Measurements from ENCODE around the gene CSKMT.
"Not testable (repeated sequence)": the region's sequence is repeated elsewhere in the genome, so short reads cannot be mapped to it uniquely, and the experiment has no call there.

Gene CSKMT

GRCh38 chr11:62673196-62673525 is 8.0 kb downstream of the CSKMT start:
- H3K36me3 ChIP-seq (ENCODE audit: control insufficient read depth in 1 of 2, insufficient read depth in 2 of 2, low read length in 2 of 2) = peaks cover 14% of the 10 kb centered on the region in 2 donors
- no peaks in the 10 kb centered on the region for H3K9me3 ChIP-seq (ENCODE audit: control insufficient read depth in 1 of 2, low read length in 2 of 2)
- peak overlapping the region in 1 of 2 donors; percentile 26 for H3K9ac ChIP-seq (ENCODE audit: low read depth in 1 of 2, low read length in 2 of 2)
- peaks cover 37 to 51% of the 10 kb centered on the region in 2 donors for H3K4me1 ChIP-seq (ENCODE audit: control insufficient read depth in 1 of 2, insufficient read depth in 2 of 2, low read length in 2 of 2)
- no peak overlapping the region for H3K27ac ChIP-seq (ENCODE audit: low read depth, low read length)
- peak overlapping the region; percentile 45 to 99 for H3K4me3 ChIP-seq (ENCODE audit: low read depth in 1 of 2, low read length in 2 of 2)
- no peaks in the 10 kb centered on the region for H3K27me3 ChIP-seq (ENCODE audit: control insufficient read depth in 1 of 2, insufficient read depth in 2 of 2, low read length in 2 of 2)

GRCh38 chr11:62675415-62675814 is 10.3 kb downstream of the CSKMT start:
- H3K27ac ChIP-seq (ENCODE audit: low read depth, low read length); H3K9ac ChIP-seq (ENCODE audit: low read depth in 1 of 2, low read length in 2 of 2); H3K9me3 ChIP-seq (ENCODE audit: control insufficient read depth in 1 of 2, low read length in 2 of 2); H3K27me3 ChIP-seq (ENCODE audit: control insufficient read depth in 1 of 2, insufficient read depth in 2 of 2, low read length in 2 of 2); H3K4me3 ChIP-seq (ENCODE audit: low read depth in 1 of 2, low read length in 2 of 2): not testable (repeated sequence)
- Histone ChIP-seq H3K36me3 (ENCODE audit: control insufficient read depth in 1 of 2, insufficient read depth in 2 of 2, low read length in 2 of 2) (peaks cover 14% of the 10 kb centered on the region in 2 donors), H3K4me1 (ENCODE audit: control insufficient read depth in 1 of 2, insufficient read depth in 2 of 2, low read length in 2 of 2) (peaks cover 29 to 46% of the 10 kb centered on the region in 2 donors)

DNA sequence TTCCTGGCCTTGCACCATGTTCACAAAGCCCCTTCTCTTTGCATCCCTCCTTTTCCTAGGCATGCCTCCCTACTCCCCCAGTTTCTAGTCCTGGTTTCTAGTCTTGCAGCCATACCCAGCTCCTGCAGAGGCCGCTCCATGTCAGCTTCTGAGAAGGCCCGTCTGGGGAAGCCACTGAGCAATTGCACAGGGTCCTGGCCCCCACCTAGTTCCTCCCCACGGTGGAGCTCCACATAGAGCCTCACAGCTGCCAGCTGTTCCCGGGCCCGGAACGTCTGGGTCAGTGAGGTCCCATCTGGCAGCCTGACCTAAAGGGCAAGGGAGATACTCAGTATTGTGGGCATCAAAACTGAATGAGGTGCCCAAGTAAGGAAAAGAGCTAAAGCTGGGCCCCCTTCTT is 11.6 kb downstream of the CSKMT start:
- H3K9me3 ChIP-seq (ENCODE audit: control insufficient read depth in 1 of 2, low read length in 2 of 2) = no peaks in the 10 kb centered on the region
- peak overlapping the region in 1 of 2 donors; percentile 9 for H3K9ac ChIP-seq (ENCODE audit: low read depth in 1 of 2, low read length in 2 of 2)
- H3K36me3 ChIP-seq (ENCODE audit: control insufficient read depth in 1 of 2, insufficient read depth in 2 of 2, low read length in 2 of 2) = peaks cover 14% of the 10 kb centered on the region in 2 donors
- H3K4me1 ChIP-seq (ENCODE audit: control insufficient read depth in 1 of 2, insufficient read depth in 2 of 2, low read length in 2 of 2) = peaks cover 29 to 37% of the 10 kb centered on the region in 2 donors
- H3K27ac ChIP-seq (ENCODE audit: low read depth, low read length) = no peak overlapping the region
- H3K4me3 ChIP-seq (ENCODE audit: low read depth in 1 of 2, low read length in 2 of 2) = no peak overlapping the region
- no peaks in the 10 kb centered on the region for H3K27me3 ChIP-seq (ENCODE audit: control insufficient read depth in 1 of 2, insufficient read depth in 2 of 2, low read length in 2 of 2)

DNA sequence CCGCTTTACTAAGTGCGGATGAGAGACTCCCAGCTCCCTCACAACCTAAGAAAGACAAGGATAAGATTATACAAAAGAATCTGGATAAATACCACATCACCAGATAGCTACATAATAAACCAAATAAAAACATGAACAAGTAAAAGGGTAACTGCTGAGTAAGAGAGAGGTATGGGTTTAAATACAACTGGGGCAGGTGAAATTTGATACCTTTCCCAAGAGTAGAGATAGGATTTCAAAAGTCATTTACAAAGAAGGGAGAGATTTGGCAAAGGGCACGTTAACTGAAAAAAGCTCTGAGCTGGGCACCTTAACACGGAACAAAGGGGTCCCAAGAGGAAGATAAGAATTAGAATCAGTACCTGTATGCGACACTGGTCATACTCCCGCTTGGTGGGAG is 12.0 kb downstream of the CSKMT start:
- Histone ChIP-seq H3K36me3 (ENCODE audit: control insufficient read depth in 1 of 2, insufficient read depth in 2 of 2, low read length in 2 of 2) (peaks cover 14% of the 10 kb centered on the region in 2 donors), H3K9ac (ENCODE audit: low read depth in 1 of 2, low read length in 2 of 2) (no peak overlapping the region)

GRCh38 chr11:62677714-62678113 is 12.6 kb downstream of the CSKMT start:
- H3K4me1 ChIP-seq (ENCODE audit: control insufficient read depth in 1 of 2, insufficient read depth in 2 of 2, low read length in 2 of 2) = peaks cover 25 to 27% of the 10 kb centered on the region in 2 donors
- peak overlapping the region; percentile 97 to 99 for H3K4me3 ChIP-seq (ENCODE audit: low read depth in 1 of 2, low read length in 2 of 2)
- peak overlapping the region; percentile 90 to 94 for H3K9ac ChIP-seq (ENCODE audit: low read depth in 1 of 2, low read length in 2 of 2)
- H3K27ac ChIP-seq (ENCODE audit: low read depth, low read length) = no peak overlapping the region
- no peaks in the 10 kb centered on the region for H3K9me3 ChIP-seq (ENCODE audit: control insufficient read depth in 1 of 2, low read length in 2 of 2)
- no peaks in the 10 kb centered on the region for H3K27me3 ChIP-seq (ENCODE audit: control insufficient read depth in 1 of 2, insufficient read depth in 2 of 2, low read length in 2 of 2)
- H3K36me3 ChIP-seq (ENCODE audit: control insufficient read depth in 1 of 2, insufficient read depth in 2 of 2, low read length in 2 of 2) = peaks cover 14% of the 10 kb centered on the region in 2 donors

More for the DNA sequence above, 12.0 kb downstream of the CSKMT start:
- Histone ChIP-seq H3K4me1 (ENCODE audit: control insufficient read depth in 1 of 2, insufficient read depth in 2 of 2, low read length in 2 of 2) (peaks cover 29 to 32% of the 10 kb centered on the region in 2 donors), H3K9me3 (ENCODE audit: control insufficient read depth in 1 of 2, low read length in 2 of 2) (no peaks in the 10 kb centered on the region), H3K4me3 (ENCODE audit: low read depth in 1 of 2, low read length in 2 of 2) (no peak overlapping the region), H3K27ac (ENCODE audit: low read depth, low read length) (no peak overlapping the region), H3K27me3 (ENCODE audit: control insufficient read depth in 1 of 2, insufficient read depth in 2 of 2, low read length in 2 of 2) (no peaks in the 10 kb centered on the region)

GRCh38 chr11:62678433-62678769 is 13.3 kb downstream of the CSKMT start:
- Histone ChIP-seq H3K27me3 (ENCODE audit: control insufficient read depth in 1 of 2, insufficient read depth in 2 of 2, low read length in 2 of 2) (no peaks in the 10 kb centered on the region), H3K9ac (ENCODE audit: low read depth in 1 of 2, low read length in 2 of 2) (peak overlapping the region; percentile 90 to 94), H3K9me3 (ENCODE audit: control insufficient read depth in 1 of 2, low read length in 2 of 2) (no peaks in the 10 kb centered on the region), H3K27ac (ENCODE audit: low read depth, low read length) (peak overlapping the region; percentile 81), H3K4me1 (ENCODE audit: control insufficient read depth in 1 of 2, insufficient read depth in 2 of 2, low read length in 2 of 2) (peaks cover 18 to 20% of the 10 kb centered on the region in 2 donors), H3K36me3 (ENCODE audit: control insufficient read depth in 1 of 2, insufficient read depth in 2 of 2, low read length in 2 of 2) (peaks cover 10 to 14% of the 10 kb centered on the region in 2 donors), H3K4me3 (ENCODE audit: low read depth in 1 of 2, low read length in 2 of 2) (peak overlapping the region; percentile 97 to 99)

DNA sequence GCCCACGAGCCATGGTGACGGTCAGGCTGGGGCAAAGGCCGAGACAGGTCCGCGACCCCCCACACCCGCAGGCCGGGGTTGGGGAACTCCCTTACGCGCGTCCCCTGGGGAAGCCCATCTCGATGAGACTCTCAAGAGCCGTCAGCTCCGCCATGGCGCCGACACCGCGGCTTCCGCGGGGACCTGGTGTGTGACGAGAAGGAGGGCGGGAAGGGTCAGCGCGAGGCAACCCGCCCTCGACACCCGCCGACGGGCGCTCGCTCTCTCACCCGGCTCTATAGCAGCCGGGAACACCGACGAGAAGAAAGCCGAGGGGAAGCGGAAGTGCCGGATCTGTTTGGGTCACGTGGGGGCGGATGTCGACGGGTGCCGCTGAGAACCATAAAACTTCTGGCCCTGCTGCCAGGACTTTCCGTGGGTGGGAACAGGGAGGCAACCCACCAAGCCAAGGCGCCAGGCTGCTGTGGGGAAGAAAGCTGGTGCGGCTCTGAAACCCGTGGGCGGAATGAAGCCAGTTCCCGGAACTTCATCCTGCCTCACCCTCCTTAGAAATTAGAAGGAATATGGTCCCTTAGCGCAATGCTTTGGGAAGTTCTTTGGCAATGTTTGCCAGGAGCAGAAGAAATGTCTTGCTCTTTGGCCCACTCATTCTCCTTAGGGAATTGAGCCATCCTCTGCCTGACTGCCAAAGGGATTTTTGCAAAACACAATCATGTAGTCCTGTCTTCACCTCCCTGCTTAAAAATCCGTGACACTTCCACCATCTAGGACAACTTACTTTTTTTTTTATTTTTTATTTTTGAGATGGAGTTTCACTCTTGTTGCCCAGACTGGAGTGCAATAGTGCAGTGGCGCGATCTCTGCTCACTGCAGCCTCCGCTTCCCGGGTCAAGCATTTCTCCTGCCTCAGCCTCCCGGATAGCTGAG is 13.9 kb downstream of the CSKMT start, which contains the start of gene UBXN1:
UBXN1 (minus strand) TSS at position 304 of the 927 bp plus-strand sequence; CDS start at position 154, 150 bp downstream.
- H3K4me3 ChIP-seq (ENCODE audit: low read depth in 1 of 2, low read length in 2 of 2) = peak within 1 kb of the TSS; percentile 97 to 99
- no peaks in the 10 kb centered on the region for H3K9me3 ChIP-seq (ENCODE audit: control insufficient read depth in 1 of 2, low read length in 2 of 2)
- H3K4me1 ChIP-seq (ENCODE audit: control insufficient read depth in 1 of 2, insufficient read depth in 2 of 2, low read length in 2 of 2) = peaks cover 16 to 17% of the 10 kb centered on the region in 2 donors
- H3K36me3 ChIP-seq (ENCODE audit: control insufficient read depth in 1 of 2, insufficient read depth in 2 of 2, low read length in 2 of 2) = peaks cover 8 to 14% of the 10 kb centered on the region in 2 donors
- H3K27me3 ChIP-seq (ENCODE audit: control insufficient read depth in 1 of 2, insufficient read depth in 2 of 2, low read length in 2 of 2) = no peaks in the 10 kb centered on the region
- H3K27ac ChIP-seq (ENCODE audit: low read depth, low read length) = peak within 1 kb of the TSS; percentile 81
- peak within 1 kb of the TSS; percentile 90 to 94 for H3K9ac ChIP-seq (ENCODE audit: low read depth in 1 of 2, low read length in 2 of 2)

GRCh38 chr11:62680825-62681240 is 15.7 kb downstream of the CSKMT start:
- H3K27me3 ChIP-seq (ENCODE audit: control insufficient read depth in 1 of 2, insufficient read depth in 2 of 2, low read length in 2 of 2) = no peaks in the 10 kb centered on the region
- no peak overlapping the region for H3K4me3 ChIP-seq (ENCODE audit: low read depth in 1 of 2, low read length in 2 of 2)
- H3K27ac ChIP-seq (ENCODE audit: low read depth, low read length) = no peak overlapping the region
- H3K9ac ChIP-seq (ENCODE audit: low read depth in 1 of 2, low read length in 2 of 2) = no peak overlapping the region
- H3K4me1 ChIP-seq (ENCODE audit: control insufficient read depth in 1 of 2, insufficient read depth in 2 of 2, low read length in 2 of 2) = peaks cover 16 to 17% of the 10 kb centered on the region in 2 donors
- peaks cover 8 to 14% of the 10 kb centered on the region in 2 donors for H3K36me3 ChIP-seq (ENCODE audit: control insufficient read depth in 1 of 2, insufficient read depth in 2 of 2, low read length in 2 of 2)
- no peaks in the 10 kb centered on the region for H3K9me3 ChIP-seq (ENCODE audit: control insufficient read depth in 1 of 2, low read length in 2 of 2)

- no peak overlapping the region for H3K4me3 ChIP-seq (ENCODE audit: low read depth in 1 of 2, low read length in 2 of 2)
- H3K9me3 ChIP-seq (ENCODE audit: control insufficient read depth in 1 of 2, low read length in 2 of 2) = no peaks in the 10 kb centered on the region
- H3K4me1 ChIP-seq (ENCODE audit: control insufficient read depth in 1 of 2, insufficient read depth in 2 of 2, low read length in 2 of 2) = peaks cover 8 to 13% of the 10 kb centered on the region in 2 donors
- H3K36me3 ChIP-seq (ENCODE audit: control insufficient read depth in 1 of 2, insufficient read depth in 2 of 2, low read length in 2 of 2) = peaks cover 0 to 3% of the 10 kb centered on the region in 2 donors
- no peak overlapping the region for H3K27ac ChIP-seq (ENCODE audit: low read depth, low read length)
- no peaks in the 10 kb centered on the region for H3K27me3 ChIP-seq (ENCODE audit: control insufficient read depth in 1 of 2, insufficient read depth in 2 of 2, low read length in 2 of 2)
- no peak overlapping the region for H3K9ac ChIP-seq (ENCODE audit: low read depth in 1 of 2, low read length in 2 of 2)
These were observed 17.4 kb downstream of the CSKMT start for GRCh38 chr11:62682518-62682917.

Data from duodenal mucosa (tissue), 2 donors.